K562 (cell line): ENCODE data around the gene NOL4. TPM values are rescaled to one million over a fixed set of nuclear protein-coding genes. Genes with fewer than 3 reads are reported as not detected.

Experiments used
- ATAC-seq: fragments of 200-7000 bp; cut with Tn5 transposase; 3 replicates; pipeline ENCODE4 v1.9.1; 2020; ENCODE audit warnings: moderate library complexity
- Bru-seq: library from RNA; stranded (reverse); fragments of 400-500 nt; gene quantifications from one replicate; lab custom pipeline; 2021; lab: Mats Ljungman, UMichigan
- BruChase-seq, 2 experiments: library from RNA; stranded (reverse); fragments of 400-500 nt; gene quantifications; one replicate each; lab custom pipeline; 2021; lab: Mats Ljungman, UMichigan
- BruUV-seq: library from RNA; stranded (reverse); fragments of 400-500 nt; replicated peaks from 2 replicates; lab custom pipeline; 2021; lab: Mats Ljungman, UMichigan
- CTCF ChIA-PET: fragments of 300-600 bp; formaldehyde crosslinking; extraction: SDS; loops from one replicate; lab custom pipeline; 2021; ENCODE audit warnings: low intra/inter-chr PET ratio; lab: Yijun Ruan, JAX
- POLR2A ChIA-PET: fragments of 300-600, 350-650 bp; sonication (Branson Sonifier 250); formaldehyde crosslinking; extraction: SDS; loops from one replicate; lab custom pipeline; 2021; ENCODE audit warnings: antibody characterized with exemption, inconsistent platforms; lab: Yijun Ruan, JAX
- DNase-seq, 4 experiments: peaks; one replicate each; pipeline versions ENCODE4 v3.0.0 to v3.0.0-alpha.2; 2011 to 2018; ENCODE audit warnings: low spot score in 3 of 4, mixed read lengths in 3 of 4; ENCODE audit errors: extremely low read depth in 1 of 4
- FAIRE-seq: peaks from 2 replicates; lab custom pipeline; 2011; peaks lifted over from hg19 to GRCh38; lab: Jason Lieb, UNC
- H2AFZ ChIP-seq: 2 replicates; pipeline ENCODE4 v1.6.0; 2011; ENCODE audit warnings: low read depth, low read length, control low read depth, inconsistent platforms
- H3K27ac ChIP-seq: fragments of 200-600 bp; 3 replicates; pipeline ENCODE4 v1.8.0; 2011; ENCODE audit warnings: low read depth, mild to moderate bottlenecking, control low read depth, inconsistent platforms, low read length, moderate library complexity, mixed read lengths; ENCODE audit errors: extremely low read depth
- H3K27me3 ChIP-seq, 2 experiments: fragments of 300-600 bp in 1 of 2; 2 replicates in 1 of 2; 3 replicates in 1 of 2; pipeline versions ENCODE4 v1.6.0 to v1.8.0; 2011; ENCODE audit warnings: inconsistent platforms in 2 of 2, low read length in 2 of 2, mild to moderate bottlenecking in 1 of 2, mixed read lengths in 1 of 2, moderate library complexity in 1 of 2; ENCODE audit not compliant: control insufficient read depth in 2 of 2, insufficient read depth in 2 of 2
- H3K36me3 ChIP-seq: fragments of 300-600 bp; 3 replicates; pipeline ENCODE4 v1.8.0; 2011; ENCODE audit warnings: mild to moderate bottlenecking, low read length, inconsistent platforms; ENCODE audit not compliant: control insufficient read depth, insufficient read depth
- H3K4me1 ChIP-seq, 2 experiments: fragments of 200-600 bp in 1 of 2; replicated peaks in 1 of 2; 2 replicates in 1 of 2; 3 replicates in 1 of 2; pipeline versions ENCODE4 v1.5.1 to v1.8.0; 2011; ENCODE audit warnings: inconsistent platforms in 2 of 2, low read length in 2 of 2, mild to moderate bottlenecking in 1 of 2, mixed read lengths in 1 of 2, moderate library complexity in 1 of 2; ENCODE audit not compliant: control insufficient read depth in 2 of 2, insufficient read depth in 2 of 2
- H3K4me2 ChIP-seq: 2 replicates; pipeline ENCODE4 v1.6.1; 2011; ENCODE audit warnings: low read length, control low read depth, inconsistent platforms, mixed read lengths; ENCODE audit not compliant: insufficient read depth
- H3K4me3 ChIP-seq: fragments of 200-600 bp; sonication (generic), shearing (Covaris generic); 2 replicates; pipeline ENCODE4 v1.5.1; 2016; ENCODE audit warnings: control low read depth, inconsistent platforms
- H3K79me2 ChIP-seq: fragments of 200-600 bp; 3 replicates; pipeline ENCODE4 v1.8.0; 2011; ENCODE audit warnings: low read length, inconsistent platforms; ENCODE audit not compliant: control insufficient read depth, insufficient read depth
- H3K9ac ChIP-seq, 2 experiments: 2 replicates each; pipeline versions ENCODE4 v1.6.0 to v1.6.1; 2011; ENCODE audit warnings: low read depth in 2 of 2, low read length in 2 of 2, control low read depth in 1 of 2, inconsistent platforms in 1 of 2, mild to moderate bottlenecking in 1 of 2, mixed read lengths in 1 of 2; ENCODE audit not compliant: insufficient read depth in 1 of 2
- H3K9me1 ChIP-seq: one replicate; pipeline ENCODE4 v1.6.0; 2011; ENCODE audit warnings: inconsistent platforms, mild to moderate bottlenecking, low read length, moderate library complexity; ENCODE audit not compliant: control insufficient read depth, insufficient read depth
- H3K9me3 ChIP-seq: replicated peaks from 2 replicates; pipeline ENCODE4 v1.5.1; 2011; ENCODE audit warnings: low read depth, low read length, inconsistent platforms; ENCODE audit not compliant: control insufficient read depth, insufficient read depth
- H4K20me1 ChIP-seq: replicated peaks from 2 replicates; pipeline ENCODE4 v1.6.1; 2011; ENCODE audit warnings: low read length, inconsistent platforms, mixed read lengths; ENCODE audit not compliant: control insufficient read depth, insufficient read depth
- KLF1 ChIP-seq: fragments of 450-650 bp; IDR thresholded peaks from 2 replicates; pipeline ENCODE4 v1.6.1; 2016; ENCODE audit warnings: missing genetic modification characterization, missing compliant biosample characterization
- NFYB ChIP-seq: IDR thresholded peaks from 2 replicates; pipeline ENCODE4 v1.6.1; 2011; ENCODE audit warnings: mild to moderate bottlenecking, moderate library complexity; ENCODE audit not compliant: insufficient read length; ENCODE audit errors: extremely low read depth
- ZEB2 ChIP-seq: fragments of 450-650 bp; IDR thresholded peaks from 2 replicates; pipeline ENCODE4 v1.6.1; 2016
- ZNF165 ChIP-seq: fragments of 250-450 bp; sonication (Bioruptor Pico); IDR thresholded peaks from 2 replicates; pipeline ENCODE4 v1.4.0; 2020; ENCODE audit warnings: borderline replicate concordance
- WGBS: fragments of 100-300 bp; shearing (Covaris generic); methylation state at CpG from one replicate; pipeline ENCODE4 v1.1.6; 2016; ENCODE audit warnings: low coverage, mixed read lengths; ENCODE audit not compliant: insufficient coverage; ENCODE audit errors: missing lambda C conversion rate; 5-methylcytosine and 5-hydroxymethylcytosine counted together
- in situ Hi-C: fragments of 300-500 bp; cut with MboI; formaldehyde crosslinking; loops from 4 replicates; pipeline ENCODE4 v1.15.0; 2018; ENCODE audit warnings: inconsistent platforms, mixed read lengths
- intact Hi-C: fragments of 100-400 bp; cut with micrococcal nuclease; formaldehyde crosslinking; loops from 2 replicates; pipeline ENCODE4 v1.14.2; 2022
- long read RNA-seq, 3 experiments: library from polyadenylated mRNA in 2 of 3; library from RNA in 1 of 3; unstranded in 2 of 3; stranded (forward) in 1 of 3; transcript quantifications; one replicate each; pipeline ENCODE4 v2.0.0, GENCODE V29; 2019 to 2022
- polyA minus RNA-seq, 3 experiments: library from RNA; depleted of rRNA, polyadenylated mRNA; stranded (reverse); fragments of >200 nt; gene quantifications; 2 replicates each; pipeline ENCODE4 v1.2.3, GENCODE V29; 2011
- polyA plus RNA-seq, 8 experiments: library from polyadenylated mRNA; depleted of rRNA in 4 of 8; stranded (reverse) in 5 of 8; unstranded in 3 of 8; fragments of >200 nt; fragmentation: Nextera tagmentation in 2 of 8; fragmentation: Illumina TruSeq in 1 of 8; extraction: Ambion mirVana in 2 of 8; extraction: Trizol in 1 of 8; gene quantifications; 2 replicates each; pipeline versions ENCODE4 v1.2.1 to v1.2.3, GENCODE V29; 2011 to 2014; ENCODE audit warnings: inconsistent platforms in 1 of 8, missing spikeins in 1 of 8
- total RNA-seq, 7 experiments: library from RNA; depleted of rRNA in 6 of 7; stranded (reverse); fragments of >200 nt in 6 of 7; fragmentation: Illumina TruSeq in 2 of 7; extraction: Trizol in 2 of 7; gene quantifications; 2 replicates each; pipeline versions ENCODE4 v1.2.1 to v1.2.3, GENCODE V29; 2011 to 2021; ENCODE audit warnings: low replicate concordance in 1 of 7
- TF ChIP-seq, protein P1 (sequence below): fragments of 450-650 bp; IDR thresholded peaks from 2 replicates; pipeline ENCODE4 v1.6.1; 2018; ENCODE audit not compliant: partially characterized antibody
- TF ChIP-seq, protein P2 (sequence below): fragments of 250-450 bp; sonication (Bioruptor Pico); IDR thresholded peaks from 2 replicates; pipeline ENCODE4 v1.5.0; 2020; ENCODE audit warnings: mild to moderate bottlenecking, borderline replicate concordance
- TF ChIP-seq, protein P3 (sequence below): IDR thresholded peaks from 2 replicates; pipeline ENCODE4 v1.6.1; 2012; ENCODE audit warnings: low read depth, low read length, improper control_type of control experiment, borderline replicate concordance

The NOL4 gene, protein sequence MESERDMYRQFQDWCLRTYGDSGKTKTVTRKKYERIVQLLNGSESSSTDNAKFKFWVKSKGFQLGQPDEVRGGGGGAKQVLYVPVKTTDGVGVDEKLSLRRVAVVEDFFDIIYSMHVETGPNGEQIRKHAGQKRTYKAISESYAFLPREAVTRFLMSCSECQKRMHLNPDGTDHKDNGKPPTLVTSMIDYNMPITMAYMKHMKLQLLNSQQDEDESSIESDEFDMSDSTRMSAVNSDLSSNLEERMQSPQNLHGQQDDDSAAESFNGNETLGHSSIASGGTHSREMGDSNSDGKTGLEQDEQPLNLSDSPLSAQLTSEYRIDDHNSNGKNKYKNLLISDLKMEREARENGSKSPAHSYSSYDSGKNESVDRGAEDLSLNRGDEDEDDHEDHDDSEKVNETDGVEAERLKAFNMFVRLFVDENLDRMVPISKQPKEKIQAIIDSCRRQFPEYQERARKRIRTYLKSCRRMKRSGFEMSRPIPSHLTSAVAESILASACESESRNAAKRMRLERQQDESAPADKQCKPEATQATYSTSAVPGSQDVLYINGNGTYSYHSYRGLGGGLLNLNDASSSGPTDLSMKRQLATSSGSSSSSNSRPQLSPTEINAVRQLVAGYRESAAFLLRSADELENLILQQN
- total RNA-seq (2011; cell fraction: chromatin; rRNA removed; ENCODE audit: low replicate concordance): not detected in 2 replicates
- total RNA-seq (2011; cell fraction: nucleolus; rRNA removed): not detected in 2 replicates
- total RNA-seq (2011; cell fraction: nucleoplasm; rRNA removed): not detected in 2 replicates
- total RNA-seq (2014; rRNA removed) (not detected in 2 replicates), total RNA-seq (2014; rRNA removed; fragmentation: Illumina TruSeq; extraction: Trizol) (not detected in 2 replicates), total RNA-seq (2015; rRNA removed; fragmentation: Illumina TruSeq; extraction: Trizol) (not detected in 2 replicates), total RNA-seq (2021) (not detected in 2 replicates), polyA plus RNA-seq (2011; rRNA removed) (not detected in 2 replicates), polyA plus RNA-seq (2014; fragmentation: Illumina TruSeq; extraction: Trizol) (not detected in 2 replicates), polyA plus RNA-seq (2014; fragmentation: Nextera tagmentation; extraction: Ambion mirVana) (not detected), polyA plus RNA-seq (2014; rRNA removed) (not detected in 2 replicates), polyA minus RNA-seq (2011; rRNA and poly(A)+ RNA removed) (not detected in 2 replicates), Bru-seq, nascent RNA (percentile 0 among the genes with signal in this experiment), BruChase-seq, experiment 1, labeled RNA remaining after a 2-hour chase (not detected), BruChase-seq, experiment 2, labeled RNA remaining after a 6-hour chase (percentile 0 among the genes with signal in this experiment)
- not detected in 2 replicates for polyA plus RNA-seq (2011; cell fraction: cytosol; rRNA removed)
- polyA plus RNA-seq (2011; cell fraction: nucleus; rRNA removed): not detected in 2 replicates
- not detected in 2 replicates for polyA plus RNA-seq (2012)
- not detected in 2 replicates for polyA minus RNA-seq (2011; cell fraction: cytosol; rRNA and poly(A)+ RNA removed)
- polyA minus RNA-seq (2011; cell fraction: nucleus; rRNA and poly(A)+ RNA removed): not detected in 2 replicates
- long read RNA-seq, experiment 1: 0 reads
- long read RNA-seq, experiment 2: 0 reads
- long read RNA-seq, experiment 3: 0 reads

DNA sequence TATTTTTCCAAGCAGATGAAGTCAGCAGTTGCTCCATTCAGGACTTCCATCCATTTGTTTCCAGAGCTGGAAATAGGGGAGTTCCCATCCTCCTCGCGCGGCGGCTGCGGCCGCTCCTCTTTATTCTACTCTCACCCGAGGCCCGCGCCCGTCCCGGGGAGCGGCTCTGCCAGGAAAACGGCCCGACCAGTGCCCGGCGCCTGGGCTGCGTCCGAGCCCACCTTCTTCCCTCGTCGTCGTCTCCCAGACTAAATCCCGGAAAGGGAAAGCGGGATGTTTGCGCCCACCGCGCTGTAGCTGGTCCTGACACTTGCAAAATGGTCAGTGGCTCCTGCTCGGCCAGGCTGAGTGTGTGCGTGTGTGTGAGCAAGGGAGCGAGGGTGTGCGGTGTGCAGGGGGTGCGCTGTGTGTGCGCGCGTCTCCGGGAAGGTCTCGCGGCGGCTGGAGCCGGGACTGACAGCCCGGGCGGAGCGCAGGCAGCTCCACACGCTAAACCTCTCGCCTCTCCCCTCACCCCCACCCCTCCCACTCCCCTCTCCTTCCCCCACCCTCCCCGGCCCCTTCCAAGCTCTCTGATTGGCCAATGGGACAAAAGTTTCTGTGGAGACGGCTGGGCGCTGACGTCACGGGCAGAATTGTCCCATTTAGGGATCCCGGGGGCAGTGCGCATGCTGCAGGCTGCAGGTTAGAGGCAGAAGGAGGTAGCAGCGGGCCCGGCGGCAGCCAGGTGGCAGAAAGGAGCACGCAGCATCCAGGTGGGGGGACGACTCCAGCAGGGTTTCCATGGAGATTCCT is at the start of gene NOL4:
Gene NOL4, minus strand, starts transcription at position 491 of the 795 bp plus-strand sequence. CDS start 1,660 bp downstream, outside the sequence.
- Histone ChIP-seq H3K4me2 (no peak within 1 kb of the TSS), H3K9ac (no peak within 1 kb of the TSS), H3K9me3 (no peaks in the 10 kb centered on the region), H3K27me3 (no peaks in the 10 kb centered on the region), H4K20me1 (no peaks in the 10 kb centered on the region), H3K4me3 (no peak within 1 kb of the TSS), H3K79me2 (no peaks in the 10 kb centered on the region), H3K4me1 (peaks cover 0 to 6% of the 10 kb centered on the region in 2 experiments; a peak in 1 of 5 replicates), H3K9me1 (no peaks in the 10 kb centered on the region), H2AFZ (no peak within 1 kb of the TSS), H3K27ac (no peak within 1 kb of the TSS), H3K36me3 (no peaks in the 10 kb centered on the region)
- ChIA-PET POLR2A (no interaction called here), CTCF (no interaction called here)
- no peak for FAIRE-seq
- no peak for ATAC-seq
- DNase-seq: no peak
- WGBS: 8% methylated on average over 40 of the region's 56 CpGs
- no TSS peak for BruUV-seq
- intact Hi-C loops: no loop called here
- in situ Hi-C loops: no loop called here
- TF ChIP-seq ZEB2: no peak
- no peak for TF ChIP-seq ZNF165 (CRISPR knock-in tag)
- TF ChIP-seq NFYB: no peak
- TF ChIP-seq, protein P1, sequence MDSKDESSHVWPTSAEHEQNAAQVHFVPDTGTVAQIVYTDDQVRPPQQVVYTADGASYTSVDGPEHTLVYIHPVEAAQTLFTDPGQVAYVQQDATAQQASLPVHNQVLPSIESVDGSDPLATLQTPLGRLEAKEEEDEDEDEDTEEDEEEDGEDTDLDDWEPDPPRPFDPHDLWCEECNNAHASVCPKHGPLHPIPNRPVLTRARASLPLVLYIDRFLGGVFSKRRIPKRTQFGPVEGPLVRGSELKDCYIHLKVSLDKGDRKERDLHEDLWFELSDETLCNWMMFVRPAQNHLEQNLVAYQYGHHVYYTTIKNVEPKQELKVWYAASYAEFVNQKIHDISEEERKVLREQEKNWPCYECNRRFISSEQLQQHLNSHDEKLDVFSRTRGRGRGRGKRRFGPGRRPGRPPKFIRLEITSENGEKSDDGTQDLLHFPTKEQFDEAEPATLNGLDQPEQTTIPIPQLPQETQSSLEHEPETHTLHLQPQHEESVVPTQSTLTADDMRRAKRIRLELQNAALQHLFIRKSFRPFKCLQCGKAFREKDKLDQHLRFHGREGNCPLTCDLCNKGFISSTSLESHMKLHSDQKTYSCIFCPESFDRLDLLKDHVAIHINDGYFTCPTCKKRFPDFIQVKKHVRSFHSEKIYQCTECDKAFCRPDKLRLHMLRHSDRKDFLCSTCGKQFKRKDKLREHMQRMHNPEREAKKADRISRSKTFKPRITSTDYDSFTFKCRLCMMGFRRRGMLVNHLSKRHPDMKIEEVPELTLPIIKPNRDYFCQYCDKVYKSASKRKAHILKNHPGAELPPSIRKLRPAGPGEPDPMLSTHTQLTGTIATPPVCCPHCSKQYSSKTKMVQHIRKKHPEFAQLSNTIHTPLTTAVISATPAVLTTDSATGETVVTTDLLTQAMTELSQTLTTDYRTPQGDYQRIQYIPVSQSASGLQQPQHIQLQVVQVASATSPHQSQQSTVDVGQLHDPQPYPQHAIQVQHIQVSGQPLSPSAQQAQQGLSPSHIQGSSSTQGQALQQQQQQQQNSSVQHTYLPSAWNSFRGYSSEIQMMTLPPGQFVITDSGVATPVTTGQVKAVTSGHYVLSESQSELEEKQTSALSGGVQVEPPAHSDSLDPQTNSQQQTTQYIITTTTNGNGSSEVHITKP: no peak
- TF ChIP-seq, protein P2, sequence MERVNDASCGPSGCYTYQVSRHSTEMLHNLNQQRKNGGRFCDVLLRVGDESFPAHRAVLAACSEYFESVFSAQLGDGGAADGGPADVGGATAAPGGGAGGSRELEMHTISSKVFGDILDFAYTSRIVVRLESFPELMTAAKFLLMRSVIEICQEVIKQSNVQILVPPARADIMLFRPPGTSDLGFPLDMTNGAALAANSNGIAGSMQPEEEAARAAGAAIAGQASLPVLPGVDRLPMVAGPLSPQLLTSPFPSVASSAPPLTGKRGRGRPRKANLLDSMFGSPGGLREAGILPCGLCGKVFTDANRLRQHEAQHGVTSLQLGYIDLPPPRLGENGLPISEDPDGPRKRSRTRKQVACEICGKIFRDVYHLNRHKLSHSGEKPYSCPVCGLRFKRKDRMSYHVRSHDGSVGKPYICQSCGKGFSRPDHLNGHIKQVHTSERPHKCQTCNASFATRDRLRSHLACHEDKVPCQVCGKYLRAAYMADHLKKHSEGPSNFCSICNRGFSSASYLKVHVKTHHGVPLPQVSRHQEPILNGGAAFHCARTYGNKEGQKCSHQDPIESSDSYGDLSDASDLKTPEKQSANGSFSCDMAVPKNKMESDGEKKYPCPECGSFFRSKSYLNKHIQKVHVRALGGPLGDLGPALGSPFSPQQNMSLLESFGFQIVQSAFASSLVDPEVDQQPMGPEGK: no peak
- TF ChIP-seq KLF1 (tag): no peak
- TF ChIP-seq, protein P3, sequence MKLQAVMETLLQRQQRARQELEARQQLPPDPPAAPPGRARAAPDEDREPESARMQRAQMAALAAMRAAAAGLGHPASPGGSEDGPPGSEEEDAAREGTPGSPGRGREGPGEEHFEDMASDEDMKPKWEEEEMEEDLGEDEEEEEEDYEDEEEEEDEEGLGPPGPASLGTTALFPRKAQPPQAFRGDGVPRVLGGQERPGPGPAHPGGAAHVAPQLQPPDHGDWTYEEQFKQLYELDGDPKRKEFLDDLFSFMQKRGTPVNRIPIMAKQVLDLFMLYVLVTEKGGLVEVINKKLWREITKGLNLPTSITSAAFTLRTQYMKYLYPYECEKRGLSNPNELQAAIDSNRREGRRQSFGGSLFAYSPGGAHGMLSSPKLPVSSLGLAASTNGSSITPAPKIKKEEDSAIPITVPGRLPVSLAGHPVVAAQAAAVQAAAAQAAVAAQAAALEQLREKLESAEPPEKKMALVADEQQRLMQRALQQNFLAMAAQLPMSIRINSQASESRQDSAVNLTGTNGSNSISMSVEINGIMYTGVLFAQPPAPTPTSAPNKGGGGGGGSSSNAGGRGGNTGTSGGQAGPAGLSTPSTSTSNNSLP: no peak
